ENCODE measurements around the gene IGSF3.

GRCh38 chr1:116532671-116533428 lies 134.7 kb downstream of the IGSF3 start:
- TF ChIP-seq POLR2A (IDR thresholded peaks at IDR 0.05) (no peak), CTCF (IDR thresholded peaks at IDR 0.05) (no peak)
